Brain microvascular endothelial cell (primary cell): ENCODE measurements around the gene ZNF682.
"Not testable (repeated sequence)": the region's sequence is repeated elsewhere in the genome, so short reads cannot be mapped to it uniquely, and the experiment has no call there.

ENCODE experiments used
- DNase-seq: peaks from one replicate; pipeline ENCODE4 v3.0.0-alpha.2; 2020
- H3K27ac ChIP-seq: fragments of 250-450 bp; sonication (Bioruptor Pico); 2 replicates; pipeline ENCODE4 v1.5.1; 2020; ENCODE audit warnings: mild to moderate bottlenecking, moderate library complexity
- H3K27me3 ChIP-seq: fragments of 250-450 bp; sonication (Bioruptor Pico); replicated peaks from 2 replicates; pipeline ENCODE4 v1.5.1; 2020; ENCODE audit warnings: mild to moderate bottlenecking
- H3K36me3 ChIP-seq: fragments of 250-450 bp; sonication (Bioruptor Pico); replicated peaks from 2 replicates; pipeline ENCODE4 v1.5.1; 2020; ENCODE audit warnings: mild to moderate bottlenecking
- H3K4me3 ChIP-seq: 2 replicates; pipeline ENCODE4 v1.5.1; 2011; ENCODE audit warnings: low read depth, mild to moderate bottlenecking, control low read depth, low read length, moderate library complexity
- in situ Hi-C: cut with HindIII; loops from 2 replicates; pipeline ENCODE4 v1.10.0; 2017; ENCODE audit warnings: low sequenced_read_pairs, low pct_ligation_motif_present
- TF ChIP-seq, protein P1 (sequence below): IDR thresholded peaks from 2 replicates; pipeline ENCODE4 v1.5.1; 2011; ENCODE audit warnings: low read depth, mild to moderate bottlenecking, moderate library complexity, low read length, control low read depth, inconsistent platforms; ENCODE audit errors: missing control alignments

Gene ZNF682

DNA sequence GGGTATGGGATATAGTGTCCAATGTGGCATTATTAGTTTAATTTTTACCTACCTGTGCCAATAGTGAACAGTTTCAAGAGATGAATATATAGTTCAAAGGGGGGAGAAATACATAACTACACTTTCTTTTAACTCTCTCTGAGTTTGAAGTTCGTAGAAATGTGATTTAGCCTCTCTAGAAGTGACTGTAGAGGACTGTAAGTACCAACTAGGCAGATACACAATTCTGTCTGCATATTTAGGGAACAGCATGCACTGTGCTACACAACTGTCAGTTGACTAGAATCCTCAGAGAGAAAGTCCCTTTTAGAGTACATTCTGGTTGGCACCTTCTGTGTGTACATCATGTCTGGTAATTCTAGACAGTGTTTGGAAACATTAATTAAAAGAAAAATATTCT, 21.0 kb upstream of the ZNF682 start:
- in situ Hi-C loops = no loop called here
- H3K4me3 ChIP-seq = no peak overlapping the region
- TF ChIP-seq, protein P1, sequence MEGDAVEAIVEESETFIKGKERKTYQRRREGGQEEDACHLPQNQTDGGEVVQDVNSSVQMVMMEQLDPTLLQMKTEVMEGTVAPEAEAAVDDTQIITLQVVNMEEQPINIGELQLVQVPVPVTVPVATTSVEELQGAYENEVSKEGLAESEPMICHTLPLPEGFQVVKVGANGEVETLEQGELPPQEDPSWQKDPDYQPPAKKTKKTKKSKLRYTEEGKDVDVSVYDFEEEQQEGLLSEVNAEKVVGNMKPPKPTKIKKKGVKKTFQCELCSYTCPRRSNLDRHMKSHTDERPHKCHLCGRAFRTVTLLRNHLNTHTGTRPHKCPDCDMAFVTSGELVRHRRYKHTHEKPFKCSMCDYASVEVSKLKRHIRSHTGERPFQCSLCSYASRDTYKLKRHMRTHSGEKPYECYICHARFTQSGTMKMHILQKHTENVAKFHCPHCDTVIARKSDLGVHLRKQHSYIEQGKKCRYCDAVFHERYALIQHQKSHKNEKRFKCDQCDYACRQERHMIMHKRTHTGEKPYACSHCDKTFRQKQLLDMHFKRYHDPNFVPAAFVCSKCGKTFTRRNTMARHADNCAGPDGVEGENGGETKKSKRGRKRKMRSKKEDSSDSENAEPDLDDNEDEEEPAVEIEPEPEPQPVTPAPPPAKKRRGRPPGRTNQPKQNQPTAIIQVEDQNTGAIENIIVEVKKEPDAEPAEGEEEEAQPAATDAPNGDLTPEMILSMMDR = no peak

DNA sequence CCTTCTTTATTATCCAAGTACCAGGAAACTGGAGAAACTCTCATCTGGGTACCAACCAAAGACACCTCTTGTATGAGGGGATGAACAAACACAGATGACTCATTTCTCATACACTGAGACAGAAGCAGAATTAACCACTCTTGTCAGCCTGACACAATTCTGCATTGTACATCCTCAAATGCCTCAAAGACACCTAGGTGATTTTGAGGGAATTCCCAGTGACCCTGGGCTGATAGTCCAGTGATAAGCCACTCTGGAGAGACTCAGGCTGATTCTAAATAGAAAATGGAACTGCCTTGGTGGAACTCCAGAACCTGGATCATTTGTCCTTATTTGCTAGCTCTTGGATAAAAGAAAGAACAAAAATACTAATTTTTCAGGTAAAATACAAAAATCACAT, 19.4 kb upstream of the ZNF682 start:
- DNase-seq, H3K36me3 ChIP-seq, H3K4me3 ChIP-seq, in situ Hi-C loops, H3K27ac ChIP-seq, H3K27me3 ChIP-seq: not testable (repeated sequence)

More for the DNA sequence above, 21.0 kb upstream of the ZNF682 start:
- Histone ChIP-seq H3K36me3 (no peaks in the 10 kb centered on the region), H3K27ac (no peak overlapping the region), H3K27me3 (no peaks in the 10 kb centered on the region)
- no peak for DNase-seq

DNA sequence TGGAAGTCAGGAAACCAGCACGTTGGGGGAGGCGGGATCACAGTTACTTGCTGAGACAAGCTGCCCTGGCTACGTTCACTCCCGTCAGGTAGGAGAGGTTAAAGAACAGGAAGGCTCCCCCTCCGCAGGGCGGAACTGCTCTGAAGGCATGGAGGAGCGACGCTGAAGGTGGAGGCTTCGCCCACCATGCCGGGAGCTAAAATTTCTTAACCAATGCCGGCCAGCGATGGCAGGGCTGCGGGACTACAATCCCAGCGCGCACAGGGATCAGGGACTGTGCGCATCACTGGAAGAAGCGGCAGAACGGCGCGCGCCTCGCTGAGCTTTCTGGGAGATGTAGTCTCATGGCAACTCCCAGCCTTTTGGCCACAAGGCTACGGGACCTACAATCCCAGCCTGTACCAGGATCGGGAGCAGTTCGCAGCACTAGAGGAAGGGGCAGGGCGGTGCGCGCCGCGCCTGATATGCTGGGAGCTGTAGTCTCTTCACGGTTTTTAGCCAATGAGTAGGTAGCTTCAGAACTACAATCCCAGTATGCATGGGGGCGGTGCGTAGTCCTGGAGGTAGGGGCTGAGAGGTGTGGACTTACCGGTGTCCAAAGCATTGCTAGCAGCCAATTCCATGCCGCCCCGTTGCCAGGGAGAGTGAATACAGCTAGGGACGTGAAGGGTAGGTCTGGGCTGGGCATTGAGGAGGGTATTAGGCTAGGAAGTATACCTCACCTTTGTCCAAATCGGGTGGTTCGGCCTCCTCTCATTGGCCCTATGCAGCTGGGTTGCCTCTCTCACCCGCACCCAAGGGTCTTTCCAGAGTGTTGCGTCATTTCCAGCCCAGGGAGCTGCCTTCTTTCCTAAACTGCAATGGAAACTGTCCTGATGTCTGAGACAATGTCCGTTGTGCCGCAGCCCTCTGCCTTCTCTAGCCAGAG, 12.8 kb upstream of the ZNF682 start:
- in situ Hi-C loops = no loop called here
- TF ChIP-seq, protein P1 = peak; percentile 6
- peak; percentile 99 for DNase-seq
- H3K36me3 ChIP-seq = no peaks in the 10 kb centered on the region
- H3K27ac ChIP-seq = peak overlapping the region; percentile 40
- no peaks in the 10 kb centered on the region for H3K27me3 ChIP-seq
- H3K4me3 ChIP-seq = peak overlapping the region; percentile 93

DNA sequence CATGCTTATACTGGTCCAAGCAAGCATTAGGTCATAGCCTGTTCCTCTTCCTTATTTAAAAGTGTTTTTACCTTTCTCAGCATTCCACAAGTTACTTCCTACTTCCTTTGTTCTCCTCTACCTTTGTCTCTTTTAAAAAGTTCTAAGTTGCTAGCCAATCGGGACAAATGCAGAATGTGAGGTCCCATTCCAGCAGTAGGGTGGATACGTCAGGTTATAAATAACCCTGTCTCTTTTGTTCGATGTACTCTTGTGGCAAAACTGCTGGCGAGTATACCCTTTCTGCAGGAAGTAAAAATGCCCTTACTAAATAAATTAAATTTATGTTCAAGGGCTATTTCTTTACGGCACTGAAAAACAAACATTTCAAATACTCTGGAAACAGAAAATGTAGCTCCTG, 6.4 kb upstream of the ZNF682 start:
- DNase-seq, H3K4me3 ChIP-seq, in situ Hi-C loops: not testable (repeated sequence)

DNA sequence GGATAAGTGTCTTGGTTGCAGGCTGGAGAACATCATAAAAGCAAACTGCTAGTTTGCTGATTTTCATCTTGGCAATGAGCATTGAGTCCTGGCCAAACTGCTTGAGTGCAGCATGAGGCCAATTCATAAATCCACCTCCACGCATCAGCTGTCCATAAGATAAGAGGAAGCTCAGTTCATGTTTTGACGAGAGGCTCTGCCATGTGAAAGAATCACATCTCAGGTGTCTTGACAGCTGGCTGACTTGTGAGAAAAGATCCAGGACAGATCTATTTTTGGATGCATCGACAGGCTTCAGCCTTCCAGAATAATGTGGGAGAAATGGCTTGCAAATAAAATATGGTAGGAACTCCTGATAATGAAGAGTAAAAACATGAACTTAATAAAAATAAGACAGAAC, 5.4 kb upstream of the ZNF682 start:
- TF ChIP-seq, protein P1 = no peak
- no peak overlapping the region for H3K27ac ChIP-seq
- no peak overlapping the region for H3K4me3 ChIP-seq
- H3K36me3 ChIP-seq = no peaks in the 10 kb centered on the region
- no peak for DNase-seq
- in situ Hi-C loops = no loop called here
- no peaks in the 10 kb centered on the region for H3K27me3 ChIP-seq

More for the DNA sequence above, 6.4 kb upstream of the ZNF682 start:
- H3K27me3 ChIP-seq, H3K36me3 ChIP-seq, H3K27ac ChIP-seq: not testable (repeated sequence)

DNA sequence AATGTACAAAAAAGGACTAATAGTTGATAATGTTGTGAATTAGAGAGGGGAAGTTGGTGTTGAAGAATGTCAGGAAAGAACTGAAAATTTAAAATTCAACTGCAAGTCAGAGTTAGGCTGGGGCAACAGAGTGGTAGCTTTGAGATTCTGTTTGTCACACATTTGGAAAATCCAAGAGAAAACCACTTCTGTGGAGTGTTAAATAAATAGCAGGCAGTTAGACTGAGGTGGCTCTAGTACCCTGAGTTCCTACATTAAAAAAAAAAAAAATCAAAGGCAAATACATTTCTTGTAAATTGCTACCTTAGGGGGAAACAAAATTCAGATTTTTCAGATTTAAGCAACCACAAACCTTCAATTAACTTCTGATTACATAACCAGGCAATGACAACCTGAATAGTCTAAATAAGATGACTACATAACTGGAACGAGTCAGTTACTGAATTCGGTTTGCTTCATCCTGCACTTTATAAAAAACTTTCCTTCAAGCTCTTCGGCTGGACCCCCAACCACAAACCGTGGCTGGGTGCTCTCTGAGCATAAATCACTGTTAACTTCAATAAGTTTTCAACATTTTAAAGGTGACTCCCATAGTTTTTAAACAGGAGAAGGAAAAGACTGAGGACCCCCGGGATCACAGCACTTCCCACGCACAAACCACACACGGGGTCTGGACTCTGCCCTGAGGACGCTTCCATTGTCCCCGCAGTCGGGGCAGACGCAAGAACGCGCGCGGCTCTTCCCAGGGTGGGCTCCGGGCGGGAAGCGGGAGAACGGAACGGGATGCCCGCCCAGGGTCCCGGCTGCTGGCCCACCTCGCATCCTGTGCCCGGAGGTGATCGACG, 725 bp downstream of the ZNF682 start:
- H3K27ac ChIP-seq = peak overlapping the region; percentile 72
- H3K27me3 ChIP-seq = no peaks in the 10 kb centered on the region
- no peak for DNase-seq
- TF ChIP-seq, protein P1 = no peak
- in situ Hi-C loops = no loop called here
- peak overlapping the region; percentile 89 for H3K4me3 ChIP-seq
- no peaks in the 10 kb centered on the region for H3K36me3 ChIP-seq
